Measurements from ENCODE around the gene SPEF1.

GRCh38 chr20:3758566-3758965 lies 22.7 kb downstream of the SPEF1 start:
- TF ChIP-seq POLR2A (IDR thresholded peaks at IDR 0.05) = no peak
- TF ChIP-seq CTCF (IDR thresholded peaks at IDR 0.05) = no peak
